GM12878 (cell line): ENCODE data around the gene CFAP107. TPM values are rescaled to one million over a fixed set of nuclear protein-coding genes. Genes with fewer than 3 reads are reported as not detected.

Source experiments
- ATAC-seq: fragments of 200-7000 bp; cut with Tn5 transposase; 3 replicates; pipeline ENCODE4 v1.9.1; 2020; ENCODE audit warnings: mild to moderate bottlenecking, moderate library complexity
- BruUV-seq: library from RNA; stranded (reverse); fragments of 400-500 nt; replicated peaks from 2 replicates; lab custom pipeline; 2021; lab: Mats Ljungman, UMichigan
- CTCF ChIA-PET: fragments of 300-600 bp; sonication (Branson Sonifier 250); formaldehyde crosslinking; extraction: SDS; loops from one replicate; lab custom pipeline; 2021; ENCODE audit warnings: inconsistent platforms; lab: Yijun Ruan, JAX
- POLR2A ChIA-PET: fragments of 350-600 bp; formaldehyde crosslinking; extraction: SDS; loops from one replicate; lab custom pipeline; 2021; ENCODE audit warnings: inconsistent platforms; lab: Charles Lee
- RAD21 ChIA-PET: fragments of 300-600 bp; sonication (Branson Sonifier 250); formaldehyde crosslinking; loops from one replicate; lab custom pipeline; 2023; ENCODE audit warnings: antibody characterized with exemption; ENCODE audit not compliant: unreplicated experiment; lab: Charles Lee
- SMC1A ChIA-PET: fragments of 300-600 bp; sonication (Branson Sonifier 250); formaldehyde crosslinking; loops from one replicate; lab custom pipeline; 2023; ENCODE audit not compliant: unreplicated experiment, uncharacterized antibody; lab: Charles Lee
- DNase-seq: peaks from one replicate; pipeline ENCODE4 v3.0.0-alpha.2; 2011; ENCODE audit warnings: low read depth, low spot score
- FAIRE-seq: peaks from 3 replicates; lab custom pipeline; 2011; peaks lifted over from hg19 to GRCh38; lab: Jason Lieb, UNC
- H2AFZ ChIP-seq: 2 replicates; pipeline ENCODE4 v1.6.0; 2011; ENCODE audit warnings: low read depth, low read length, control low read depth; ENCODE audit not compliant: control insufficient read depth
- H3K27ac ChIP-seq: 2 replicates; pipeline ENCODE4 v1.5.1; 2011; ENCODE audit warnings: control low read depth; ENCODE audit not compliant: control insufficient read depth, insufficient read depth
- H3K27me3 ChIP-seq, 2 experiments: replicated peaks in 1 of 2; 2 replicates each; pipeline versions ENCODE4 v1.6.0 to v1.6.1; 2011; ENCODE audit warnings: low read length in 1 of 2; ENCODE audit not compliant: control insufficient read depth in 2 of 2, insufficient read depth in 2 of 2
- H3K36me3 ChIP-seq, 2 experiments: 2 replicates each; pipeline ENCODE4 v1.5.1; 2011; ENCODE audit warnings: low read length in 1 of 2; ENCODE audit not compliant: control insufficient read depth in 2 of 2, insufficient read depth in 2 of 2
- H3K4me1 ChIP-seq: 2 replicates; pipeline ENCODE4 v1.6.1; 2011; ENCODE audit warnings: mild to moderate bottlenecking, low read length, moderate library complexity, mixed read lengths; ENCODE audit not compliant: control insufficient read depth, insufficient read depth
- H3K4me2 ChIP-seq: 2 replicates; pipeline ENCODE4 v1.6.0; 2011; ENCODE audit warnings: control low read depth; ENCODE audit not compliant: control insufficient read depth, insufficient read depth
- H3K4me3 ChIP-seq: fragments of 200-600 bp; sonication (generic); 2 replicates; pipeline ENCODE4 v1.5.1; 2016
- H3K79me2 ChIP-seq: 2 replicates; pipeline ENCODE4 v1.6.0; 2011; ENCODE audit warnings: low read length; ENCODE audit not compliant: control insufficient read depth, insufficient read depth
- H3K9ac ChIP-seq: 2 replicates; pipeline ENCODE4 v1.8.0; 2011; ENCODE audit warnings: low read length, control low read depth, mixed read lengths; ENCODE audit not compliant: control insufficient read depth, insufficient read depth
- H3K9me3 ChIP-seq: replicated peaks from 3 replicates; pipeline ENCODE4 v1.5.1; 2011; ENCODE audit warnings: mild to moderate bottlenecking, low read length; ENCODE audit not compliant: control insufficient read depth, insufficient read depth
- H4K20me1 ChIP-seq: 2 replicates; pipeline ENCODE4 v1.6.0; 2011; ENCODE audit not compliant: control insufficient read depth, insufficient read depth
- EGR1 ChIP-seq, 2 experiments: IDR thresholded peaks; 1 replicate in 1 of 2; 2 replicates in 1 of 2; pipeline ENCODE4 v1.6.1; 2011 to 2012; ENCODE audit warnings: low read depth in 2 of 2, low read length in 2 of 2, borderline replicate concordance in 1 of 2, mild to moderate bottlenecking in 1 of 2, moderate library complexity in 1 of 2
- RCOR1 ChIP-seq: conservative IDR thresholded peaks from 2 replicates; pipeline ENCODE4 v1.6.1; 2012; ENCODE audit warnings: low read depth, low read length, improper control_type of control experiment
- RELB ChIP-seq: fragments of 450-650 bp; IDR thresholded peaks from 2 replicates; pipeline ENCODE4 v1.6.1; 2017; ENCODE audit warnings: low read depth, mild to moderate bottlenecking, moderate library complexity
- RFX5 ChIP-seq: IDR thresholded peaks from 2 replicates; pipeline ENCODE4 v1.6.1; 2011; ENCODE audit warnings: low read depth, low read length, improper control_type of control experiment
- SKIL ChIP-seq: fragments of 450-650 bp; IDR thresholded peaks from 2 replicates; pipeline ENCODE4 v1.6.1; 2017; ENCODE audit warnings: mild to moderate bottlenecking, low read depth, inconsistent platforms; ENCODE audit not compliant: poor library complexity, severe bottlenecking
- SMAD1 ChIP-seq: fragments of 450-650 bp; IDR thresholded peaks from 2 replicates; pipeline ENCODE4 v1.6.1; 2018; ENCODE audit warnings: mild to moderate bottlenecking, low read depth; ENCODE audit not compliant: partially characterized antibody
- SREBF2 ChIP-seq: IDR thresholded peaks from 2 replicates; pipeline ENCODE4 v1.6.1; 2012; ENCODE audit warnings: mild to moderate bottlenecking, low read length
- ZNF274 ChIP-seq: IDR thresholded peaks from one replicate; pipeline ENCODE4 v1.8.0; 2011; ENCODE audit not compliant: insufficient read length, insufficient read depth
- ZNF384 ChIP-seq: IDR thresholded peaks from 2 replicates; pipeline ENCODE4 v1.6.1; 2012; ENCODE audit warnings: low read depth, mild to moderate bottlenecking, low read length, improper control_type of control experiment, borderline replicate concordance
- ZZZ3 ChIP-seq: IDR thresholded peaks from 2 replicates; pipeline ENCODE4 v1.6.1; 2011; ENCODE audit warnings: low read depth; ENCODE audit not compliant: control insufficient read depth, insufficient read length
- WGBS: methylation state at CpG from one replicate; pipeline ENCODE4 v1.1.6; 2016; ENCODE audit warnings: low lambda C conversion rate; ENCODE audit not compliant: insufficient replicate concordance, insufficient coverage; ENCODE audit errors: missing lambda C conversion rate; 5-methylcytosine and 5-hydroxymethylcytosine counted together
- in situ Hi-C: fragments of 300-500 bp; cut with MboI; formaldehyde crosslinking; loops from 9 replicates; pipeline ENCODE4 v1.14.3; 2018; ENCODE audit warnings: mixed read lengths
- intact Hi-C: fragments of 100-400 bp; cut with micrococcal nuclease; formaldehyde crosslinking; loops from one replicate; pipeline ENCODE4 v1.14.2; 2022; ENCODE audit not compliant: unreplicated experiment
- polyA plus RNA-seq, 11 experiments: library from polyadenylated mRNA; depleted of rRNA in 4 of 11; unstranded in 6 of 11; stranded (reverse) in 5 of 11; fragments of >200 nt; fragmentation: Nextera tagmentation in 4 of 11; fragmentation: Illumina TruSeq in 1 of 11; extraction: Ambion mirVana in 4 of 11; extraction: Trizol in 1 of 11; gene quantifications; 1 replicate in 1 of 11; 2 replicates in 10 of 11; pipeline versions ENCODE4 v1.2.1 to v1.2.3, GENCODE V29; 2011 to 2016; ENCODE audit warnings: inconsistent platforms in 2 of 11, missing spikeins in 2 of 11, low read depth in 1 of 11
- total RNA-seq, 4 experiments: library from RNA; depleted of rRNA in 3 of 4; stranded (reverse); fragments of >200 nt in 3 of 4; fragmentation: Illumina TruSeq in 1 of 4; extraction: Trizol in 1 of 4; gene quantifications; 2 replicates each; pipeline versions ENCODE4 v1.2.1 to v1.2.3, GENCODE V29; 2013 to 2021

CFAP107 gene
- total and polyA plus RNA-seq, 10 of the 15 experiments (the other 5 are each of a cell fraction or from before 2014, with no cell fraction given) = not detected

- no peak for TF ChIP-seq ZNF274
- TF ChIP-seq EGR1 (IDR thresholded peaks at IDR 0.05; ENCODE audit: borderline replicate concordance in 1 of 2, low read depth in 2 of 2, low read length in 2 of 2) = no peak
- TF ChIP-seq ZNF384 = no peak
- no peak for TF ChIP-seq RCOR1
- TF ChIP-seq ZZZ3 = no peak
- TF ChIP-seq RFX5 = no peak
- TF ChIP-seq RELB = no peak
- no peak for TF ChIP-seq SMAD1
- no peak for TF ChIP-seq SKIL
- TF ChIP-seq SREBF2 = no peak
- Histone ChIP-seq H2AFZ (no peak overlapping the region), H3K4me1 (no peaks in the 10 kb centered on the region), H3K9me3 (no peaks in the 10 kb centered on the region), H3K27me3 (no peaks in the 10 kb centered on the region), H3K4me2 (no peak overlapping the region), H3K27ac (no peak overlapping the region), H3K4me3 (no peak overlapping the region), H4K20me1 (no peaks in the 10 kb centered on the region), H3K36me3 (no peaks in the 10 kb centered on the region), H3K79me2 (no peaks in the 10 kb centered on the region), H3K9ac (no peak overlapping the region)
- POLR2A ChIA-PET = no interaction called here
- ATAC-seq (no peak), FAIRE-seq (no peak), DNase-seq (no peak)
- SMC1A ChIA-PET = no interaction called here
- in situ Hi-C loops (no loop called here), intact Hi-C loops (no loop called here)
- WGBS = 61% methylated on average over 3 of the region's 3 CpGs
- CTCF ChIA-PET = no interaction called here
- no TSS peak for BruUV-seq
- RAD21 ChIA-PET = no interaction called here
Observed at GRCh38 chr1:12697397-12697796, 48.6 kb upstream of the CFAP107 start.
